ENCODE measurements around the gene STAB2. TPM values are rescaled to one million over a fixed set of nuclear protein-coding genes. Genes with fewer than 3 reads are reported as not detected.

The STAB2 gene
- total RNA-seq, 4 donors from 2014 or later, result 0.27 to 0.81 TPM; not detected in 2

- H3K27ac ChIP-seq, result no peak overlapping the region
- peaks cover 0 to 11% of the 10 kb centered on the region in 2 donors for H3K36me3 ChIP-seq
- H3K27me3 ChIP-seq, result no peaks in the 10 kb centered on the region
- no peak for TF ChIP-seq POLR2A (IDR thresholded peaks at IDR 0.05)
- TF ChIP-seq POLR2AphosphoS5 (IDR thresholded peaks at IDR 0.05), result no peak
- no peak for TF ChIP-seq EP300 (IDR thresholded peaks at IDR 0.05)
- TF ChIP-seq, protein P1, sequence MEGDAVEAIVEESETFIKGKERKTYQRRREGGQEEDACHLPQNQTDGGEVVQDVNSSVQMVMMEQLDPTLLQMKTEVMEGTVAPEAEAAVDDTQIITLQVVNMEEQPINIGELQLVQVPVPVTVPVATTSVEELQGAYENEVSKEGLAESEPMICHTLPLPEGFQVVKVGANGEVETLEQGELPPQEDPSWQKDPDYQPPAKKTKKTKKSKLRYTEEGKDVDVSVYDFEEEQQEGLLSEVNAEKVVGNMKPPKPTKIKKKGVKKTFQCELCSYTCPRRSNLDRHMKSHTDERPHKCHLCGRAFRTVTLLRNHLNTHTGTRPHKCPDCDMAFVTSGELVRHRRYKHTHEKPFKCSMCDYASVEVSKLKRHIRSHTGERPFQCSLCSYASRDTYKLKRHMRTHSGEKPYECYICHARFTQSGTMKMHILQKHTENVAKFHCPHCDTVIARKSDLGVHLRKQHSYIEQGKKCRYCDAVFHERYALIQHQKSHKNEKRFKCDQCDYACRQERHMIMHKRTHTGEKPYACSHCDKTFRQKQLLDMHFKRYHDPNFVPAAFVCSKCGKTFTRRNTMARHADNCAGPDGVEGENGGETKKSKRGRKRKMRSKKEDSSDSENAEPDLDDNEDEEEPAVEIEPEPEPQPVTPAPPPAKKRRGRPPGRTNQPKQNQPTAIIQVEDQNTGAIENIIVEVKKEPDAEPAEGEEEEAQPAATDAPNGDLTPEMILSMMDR (IDR thresholded peaks at IDR 0.05), result no peak
- H3K9me3 ChIP-seq, result no peaks in the 10 kb centered on the region
- 81% methylated on average over 2 of the region's 2 CpGs; no CpG with 5 or more reads in 1 of the 2 donors for WGBS, 2 donors (ENCODE audit: low coverage in 1 of 2)
- H3K4me3 ChIP-seq, result no peak overlapping the region
- H3K4me1 ChIP-seq, result peaks cover 0 to 3% (median 0%) of the 10 kb centered on the region in 3 donors
- no peak for ATAC-seq
These were observed 160.9 kb downstream of the STAB2 start for GRCh38 chr12:103748002-103748401.

DNA sequence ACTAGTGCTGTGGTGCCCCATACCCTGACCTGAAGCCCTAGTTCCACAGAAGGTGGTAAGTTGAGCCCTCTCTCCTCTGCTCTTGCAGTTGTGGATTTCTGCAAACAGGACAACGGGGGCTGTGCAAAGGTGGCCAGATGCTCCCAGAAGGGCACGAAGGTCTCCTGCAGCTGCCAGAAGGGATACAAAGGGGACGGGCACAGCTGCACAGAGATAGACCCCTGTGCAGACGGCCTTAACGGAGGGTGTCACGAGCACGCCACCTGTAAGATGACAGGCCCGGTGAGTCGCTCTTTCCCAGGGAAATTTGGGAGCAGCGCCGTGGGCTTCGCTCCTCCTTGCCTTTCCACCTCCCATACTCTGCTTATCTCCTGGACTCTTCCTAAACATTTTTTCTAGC is 161.8 kb downstream of the STAB2 start:
- Histone ChIP-seq H3K27ac (no peak overlapping the region), H3K9me3 (no peaks in the 10 kb centered on the region), H3K4me1 (no peaks in the 10 kb centered on the region), H3K4me3 (no peak overlapping the region), H3K36me3 (peaks cover 0 to 20% of the 10 kb centered on the region in 2 donors), H3K27me3 (no peaks in the 10 kb centered on the region)
- WGBS, 2 donors (ENCODE audit: low coverage in 1 of 2), result 81 to 98% methylated on average over 9 to 11 of the region's 12 CpGs
- ATAC-seq, result no peak
- no peak for TF ChIP-seq POLR2AphosphoS5 (IDR thresholded peaks at IDR 0.05)
- TF ChIP-seq, protein P1 (IDR thresholded peaks at IDR 0.05), result no peak
- TF ChIP-seq POLR2A (IDR thresholded peaks at IDR 0.05), result no peak
- TF ChIP-seq EP300 (IDR thresholded peaks at IDR 0.05), result no peak

- no peaks in the 10 kb centered on the region for H3K9me3 ChIP-seq
- no peak overlapping the region for H3K27ac ChIP-seq
- WGBS, 2 donors (ENCODE audit: low coverage in 1 of 2), result 77 to 83% methylated on average over 1 of the region's 1 CpG
- H3K4me3 ChIP-seq, result no peak overlapping the region
- H3K36me3 ChIP-seq, result peaks cover 0 to 15% of the 10 kb centered on the region in 2 donors
- ATAC-seq, result no peak
- H3K4me1 ChIP-seq, result no peaks in the 10 kb centered on the region
- H3K27me3 ChIP-seq, result no peaks in the 10 kb centered on the region
- TF ChIP-seq, protein P1 (IDR thresholded peaks at IDR 0.05), result no peak
- no peak for TF ChIP-seq EP300 (IDR thresholded peaks at IDR 0.05)
- no peak for TF ChIP-seq POLR2AphosphoS5 (IDR thresholded peaks at IDR 0.05)
- TF ChIP-seq POLR2A (IDR thresholded peaks at IDR 0.05), result no peak
These were observed 164.1 kb downstream of the STAB2 start for GRCh38 chr12:103751171-103751570.

DNA sequence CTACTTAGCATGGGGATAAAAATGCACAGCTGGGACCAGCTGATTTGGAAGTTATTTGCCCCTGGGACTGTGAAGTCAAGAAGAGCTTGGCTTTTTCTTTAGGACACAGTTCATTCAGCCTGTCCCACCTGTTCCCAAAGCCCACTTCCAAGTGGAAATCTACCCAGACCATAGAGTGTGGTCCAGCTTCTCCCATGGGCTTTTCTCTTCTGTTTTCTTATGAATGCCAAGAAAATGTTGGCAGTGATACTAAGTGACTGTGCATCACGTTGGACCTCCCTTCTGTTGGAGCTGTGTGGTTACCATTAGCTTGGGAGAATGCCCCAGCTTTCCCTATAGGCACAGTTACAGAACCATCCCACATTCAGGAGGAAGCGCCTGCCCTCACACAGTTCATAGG is 164.5 kb downstream of the STAB2 start:
- Histone ChIP-seq H3K27ac (no peak overlapping the region), H3K27me3 (no peaks in the 10 kb centered on the region), H3K36me3 (peaks cover 0 to 11% of the 10 kb centered on the region in 2 donors), H3K9me3 (no peaks in the 10 kb centered on the region), H3K4me3 (no peak overlapping the region), H3K4me1 (no peaks in the 10 kb centered on the region)
- WGBS, 2 donors (ENCODE audit: low coverage in 1 of 2), result 50% methylated on average over 2 of the region's 2 CpGs; no CpG with 5 or more reads in 1 of the 2 donors
- no peak for ATAC-seq
- TF ChIP-seq, protein P1 (IDR thresholded peaks at IDR 0.05), result no peak
- TF ChIP-seq POLR2A (IDR thresholded peaks at IDR 0.05) (no peak), EP300 (IDR thresholded peaks at IDR 0.05) (no peak), POLR2AphosphoS5 (IDR thresholded peaks at IDR 0.05) (no peak)

GRCh38 chr12:103755425-103755824 is 168.4 kb downstream of the STAB2 start:
- TF ChIP-seq POLR2A (IDR thresholded peaks at IDR 0.05) (no peak), POLR2AphosphoS5 (IDR thresholded peaks at IDR 0.05) (no peak), EP300 (IDR thresholded peaks at IDR 0.05) (no peak)
- TF ChIP-seq, protein P1 (IDR thresholded peaks at IDR 0.05), result no peak
- H3K9me3 ChIP-seq, result no peaks in the 10 kb centered on the region
- no peak overlapping the region for H3K27ac ChIP-seq
- no peaks in the 10 kb centered on the region for H3K27me3 ChIP-seq
- no peak overlapping the region for H3K4me3 ChIP-seq
- peaks cover 0 to 44% of the 10 kb centered on the region in 2 donors for H3K36me3 ChIP-seq
- ATAC-seq, result no peak
- H3K4me1 ChIP-seq, result no peaks in the 10 kb centered on the region
- 100% methylated on average over 1 of the region's 3 CpGs; no CpG with 5 or more reads in 1 of the 2 donors for WGBS, 2 donors (ENCODE audit: low coverage in 1 of 2)

Measured in gastroesophageal sphincter (tissue), 4 donors.